HepG2 (cell line): Measurements from ENCODE around the gene ZBTB8OS. TPM values are rescaled to one million over a fixed set of nuclear protein-coding genes. Genes with fewer than 3 reads are reported as not detected.

Source experiments
- ATAC-seq: fragments of 200-7000 bp; cut with Tn5 transposase; 3 replicates; pipeline ENCODE4 v1.9.1; 2020; ENCODE audit warnings: mild to moderate bottlenecking, moderate library complexity
- BruUV-seq: library from RNA; stranded (reverse); fragments of 400-500 nt; replicated peaks from 2 replicates; lab custom pipeline; 2021; lab: Mats Ljungman, UMichigan
- CTCF ChIA-PET: fragments of 300-600 bp; formaldehyde crosslinking; extraction: SDS; loops from one replicate; lab custom pipeline; 2021; ENCODE audit warnings: low total read pairs, inconsistent platforms, low intra/inter-chr PET ratio; lab: Yijun Ruan, JAX
- POLR2A ChIA-PET: fragments of 350-600 bp; sonication (Branson Sonifier 250); formaldehyde crosslinking; loops from one replicate; lab custom pipeline; 2020; ENCODE audit warnings: antibody characterized with exemption, inconsistent platforms; lab: Yijun Ruan, JAX
- DNase-seq: peaks from one replicate; pipeline ENCODE4 v3.0.0-alpha.2; 2015; ENCODE audit warnings: low spot score
- FAIRE-seq: peaks from 3 replicates; lab custom pipeline; 2011; peaks lifted over from hg19 to GRCh38; lab: Jason Lieb, UNC
- H2AFZ ChIP-seq: one replicate; pipeline ENCODE4 v1.6.1; 2011; ENCODE audit warnings: low read length, inconsistent platforms
- H3K27ac ChIP-seq: fragments of 300-600 bp; 3 replicates; pipeline ENCODE4 v1.8.0; 2011; ENCODE audit warnings: mixed run types, mild to moderate bottlenecking, mixed read lengths, low read length, inconsistent platforms; ENCODE audit not compliant: insufficient read depth; ENCODE audit errors: extremely low read length
- H3K27me3 ChIP-seq, 2 experiments: fragments of 200-600 bp in 1 of 2; 2 replicates in 1 of 2; 3 replicates in 1 of 2; pipeline versions ENCODE4 v1.6.0 to v1.8.0; 2011; ENCODE audit warnings: low read length in 2 of 2, mild to moderate bottlenecking in 2 of 2, moderate library complexity in 2 of 2, inconsistent platforms in 1 of 2; ENCODE audit not compliant: insufficient read depth in 2 of 2, control insufficient read depth in 1 of 2
- H3K36me3 ChIP-seq, 2 experiments: fragments of 200-600 bp in 1 of 2; replicated peaks in 1 of 2; 2 replicates in 1 of 2; 3 replicates in 1 of 2; pipeline versions ENCODE4 v1.5.1 to v1.8.0; 2011; ENCODE audit warnings: low read length in 2 of 2, inconsistent platforms in 1 of 2; ENCODE audit not compliant: insufficient read depth in 2 of 2, control insufficient read depth in 1 of 2
- H3K4me1 ChIP-seq: 2 replicates; pipeline ENCODE4 v1.5.1; 2012; ENCODE audit warnings: low read length, inconsistent platforms; ENCODE audit not compliant: insufficient read depth
- H3K4me2 ChIP-seq: 2 replicates; pipeline ENCODE4 v1.6.0; 2011; ENCODE audit warnings: low read depth, low read length, inconsistent platforms
- H3K4me3 ChIP-seq, 3 experiments: fragments of 200-600 bp in 1 of 3; sonication (generic), shearing (Covaris generic) in 1 of 3; replicated peaks in 1 of 3; 2 replicates each; pipeline ENCODE4 v1.5.1; 2011 to 2016; ENCODE audit warnings: low read length in 3 of 3, inconsistent platforms in 2 of 3, low read depth in 2 of 3, mild to moderate bottlenecking in 2 of 3, control low read depth in 1 of 3, mixed read lengths in 1 of 3; ENCODE audit not compliant: insufficient read depth in 1 of 3
- H3K79me2 ChIP-seq: one replicate; pipeline ENCODE4 v1.6.1; 2011; ENCODE audit warnings: low read length, inconsistent platforms; ENCODE audit not compliant: insufficient read depth
- H3K9ac ChIP-seq: 2 replicates; pipeline ENCODE4 v1.6.0; 2011; ENCODE audit warnings: mild to moderate bottlenecking, low read depth, low read length, inconsistent platforms; ENCODE audit not compliant: insufficient read depth
- H3K9me3 ChIP-seq: 2 replicates; pipeline ENCODE4 v1.5.1; 2012; ENCODE audit warnings: mild to moderate bottlenecking, low read length
- H4K20me1 ChIP-seq: 2 replicates; pipeline ENCODE4 v1.6.0; 2011; ENCODE audit warnings: inconsistent platforms, mild to moderate bottlenecking, low read length, moderate library complexity; ENCODE audit not compliant: insufficient read depth
- CTCF ChIP-seq: sonication (generic); formaldehyde crosslinking; IDR thresholded peaks from 2 replicates; pipeline ENCODE4 v1.5.0; 2020; ENCODE audit warnings: mild to moderate bottlenecking, missing genetic modification reagents, moderate library complexity
- ERF ChIP-seq: IDR thresholded peaks from 2 replicates; pipeline ENCODE4 v1.6.1; 2018; ENCODE audit warnings: missing biosample characterization, missing genetic modification reagents
- MAFK ChIP-seq, 2 experiments: IDR thresholded peaks in 1 of 2; conservative IDR thresholded peaks in 1 of 2; 2 replicates each; pipeline ENCODE4 v1.6.1; 2011; ENCODE audit warnings: improper control_type of control experiment in 2 of 2, low read length in 2 of 2
- ZNF20 ChIP-seq: sonication (generic); formaldehyde crosslinking; IDR thresholded peaks from 2 replicates; pipeline ENCODE4 v1.4.0; 2020; ENCODE audit warnings: mild to moderate bottlenecking, moderate library complexity, missing genetic modification reagents
- WGBS: methylation state at CpG from one replicate; pipeline ENCODE4 v1.1.6; 2017; ENCODE audit warnings: low lambda C conversion rate; 5-methylcytosine and 5-hydroxymethylcytosine counted together
- in situ Hi-C: cut with HindIII; loops from 2 replicates; pipeline ENCODE4 v1.10.0; 2017; ENCODE audit warnings: low pct_unique_long_range_greater_than_20kb; ENCODE audit not compliant: extremely low pct_ligation_motif_present
- intact Hi-C: fragments of 100-400 bp; cut with micrococcal nuclease; formaldehyde crosslinking; loops from one replicate; pipeline ENCODE4 v1.10.0; 2022; ENCODE audit not compliant: unreplicated experiment
- polyA plus RNA-seq, 8 experiments: library from polyadenylated mRNA; depleted of rRNA in 3 of 8; stranded (reverse) in 7 of 8; unstranded in 1 of 8; fragments of >200 nt; fragmentation: Illumina TruSeq in 4 of 8; extraction: Trizol in 4 of 8; gene quantifications; 2 replicates each; pipeline versions ENCODE4 v1.2.1 to v1.2.3, GENCODE V29; 2011 to 2016; ENCODE audit warnings: low read depth in 4 of 8, missing spikeins in 1 of 8, mixed read lengths in 1 of 8; ENCODE audit not compliant: insufficient read depth in 1 of 8
- total RNA-seq, 5 experiments: library from RNA; depleted of rRNA; stranded (reverse); fragments of >200 nt; fragmentation: Illumina TruSeq; extraction: Trizol; gene quantifications; 2 replicates each; pipeline ENCODE4 v1.2.3, GENCODE V29; 2016; ENCODE audit warnings: low read depth in 1 of 5

Gene ZBTB8OS
- total and polyA plus RNA-seq, 2 of the 13 experiments (the other 11 are each of a cell fraction or from before 2014, with no cell fraction given), result 57.7 to 84.8 TPM

GRCh38 chr1:32619701-32620485 lies 30.5 kb downstream of the ZBTB8OS start:
- Histone ChIP-seq H3K9ac (no peak overlapping the region), H3K27ac (no peak overlapping the region), H3K4me2 (no peak overlapping the region), H3K4me3 (no peak overlapping the region), H4K20me1 (no peaks in the 10 kb centered on the region), H3K79me2 (no peaks in the 10 kb centered on the region), H3K27me3 (no peaks in the 10 kb centered on the region), H2AFZ (no peak overlapping the region), H3K9me3 (no peaks in the 10 kb centered on the region), H3K4me1 (no peaks in the 10 kb centered on the region), H3K36me3 (peaks cover 0 to 4% of the 10 kb centered on the region in 2 experiments; a peak in 2 of 5 replicates)
- CTCF ChIA-PET, result interaction anchor here (1.1 kb wide), 1 partner anchor 172 kb away, joined by 4 read pairs; no protein-coding TSS in a partner anchor
- intact Hi-C loops (loop anchor here (5.0 kb wide), 1 partner anchor 98 kb away; no protein-coding TSS in a partner anchor), in situ Hi-C loops (no loop called here)
- POLR2A ChIA-PET, result no interaction called here
- FAIRE-seq (peak; percentile 18), ATAC-seq (no peak), DNase-seq (peak; percentile 11)
- BruUV-seq, result no TSS peak
- WGBS, result 92% methylated on average over 5 of the region's 5 CpGs
- TF ChIP-seq MAFK (conservative IDR thresholded peaks at IDR 0.05 in 1 of 2, IDR thresholded peaks at IDR 0.05 in 1 of 2; ENCODE audit: low read length in 2 of 2), result no peak
- peak; percentile 20; the same call in 1 of the 2 replicates for TF ChIP-seq CTCF (CRISPR knock-in tag)

- DNase-seq (no peak), FAIRE-seq (no peak), ATAC-seq (no peak; the same call in 2 of the 3 replicates)
- Histone ChIP-seq H3K4me3 (no peak overlapping the region), H3K4me2 (no peak overlapping the region), H2AFZ (no peak overlapping the region), H4K20me1 (no peaks in the 10 kb centered on the region), H3K9ac (no peak overlapping the region), H3K9me3 (no peaks in the 10 kb centered on the region), H3K36me3 (peaks cover 0 to 4% of the 10 kb centered on the region in 2 experiments; a peak in 1 of 5 replicates), H3K27ac (no peak overlapping the region), H3K4me1 (no peaks in the 10 kb centered on the region), H3K27me3 (no peaks in the 10 kb centered on the region), H3K79me2 (no peaks in the 10 kb centered on the region)
- TF ChIP-seq ERF (no peak), ZNF20 (CRISPR knock-in tag) (peak; percentile 92; the same call in 1 of the 2 replicates)
- BruUV-seq, result no TSS peak
- ChIA-PET POLR2A (no interaction called here), CTCF (no interaction called here)
- intact Hi-C loops (no loop called here), in situ Hi-C loops (no loop called here)
- WGBS, result 100% methylated on average over 5 of the region's 5 CpGs
Observed at GRCh38 chr1:32618673-32619221, 31.6 kb downstream of the ZBTB8OS start.
